Lower lobe of right lung (tissue), 2 donors: ENCODE data around the gene PLN. TPM values are rescaled to one million over a fixed set of nuclear protein-coding genes. Genes with fewer than 3 reads are reported as not detected.

ENCODE experiments used
- ATAC-seq, 2 donors: fragments of 200-7000 bp; cut with Tn5 transposase; one replicate each; pipeline ENCODE4 v1.9.1; 2020 to 2022; ENCODE audit warnings: mild to moderate bottlenecking in 2 of 2, moderate library complexity in 2 of 2
- DNase-seq: peaks from one replicate; pipeline ENCODE4 v3.0.0-alpha.2; 2020
- H3K27ac ChIP-seq: fragments of 200-600 bp; one replicate; pipeline ENCODE4 v1.8.0; 2022
- H3K27me3 ChIP-seq: fragments of 200-600 bp; one replicate; pipeline ENCODE4 v1.8.0; 2022; ENCODE audit warnings: low read depth
- H3K36me3 ChIP-seq: fragments of 200-600 bp; one replicate; pipeline ENCODE4 v1.8.0; 2022; ENCODE audit warnings: mild to moderate bottlenecking
- H3K4me1 ChIP-seq: fragments of 200-600 bp; one replicate; pipeline ENCODE4 v1.8.0; 2022
- H3K4me3 ChIP-seq: fragments of 200-600 bp; one replicate; pipeline ENCODE4 v1.8.0; 2022; ENCODE audit warnings: mild to moderate bottlenecking
- H3K9me3 ChIP-seq: fragments of 200-600 bp; one replicate; pipeline ENCODE4 v1.8.0; 2022
- intact Hi-C: fragments of 100-400 bp; cut with DNase I; formaldehyde crosslinking; loops from one replicate; pipeline ENCODE4 v1.11.0; 2022
- total RNA-seq: library from RNA; stranded (reverse); fragmentation: NEBNext Ultra II Directional; extraction: Animal tissue kit (Norgen Biotek cat#: 25700); gene quantifications from one replicate; pipeline ENCODE4 v1.2.1, GENCODE V29; 2021
- TF ChIP-seq, protein P1 (sequence below): fragments of 200-600 bp; IDR thresholded peaks from one replicate; pipeline ENCODE4 v1.8.0; 2022; ENCODE audit warnings: antibody characterized with exemption, mild to moderate bottlenecking
- donor health status: DM: no; HTN: yes; CAD: no; lungs with severe emphysema.

The PLN gene
- total RNA-seq, 1 donor from 2014 or later = 7.5 TPM

DNA sequence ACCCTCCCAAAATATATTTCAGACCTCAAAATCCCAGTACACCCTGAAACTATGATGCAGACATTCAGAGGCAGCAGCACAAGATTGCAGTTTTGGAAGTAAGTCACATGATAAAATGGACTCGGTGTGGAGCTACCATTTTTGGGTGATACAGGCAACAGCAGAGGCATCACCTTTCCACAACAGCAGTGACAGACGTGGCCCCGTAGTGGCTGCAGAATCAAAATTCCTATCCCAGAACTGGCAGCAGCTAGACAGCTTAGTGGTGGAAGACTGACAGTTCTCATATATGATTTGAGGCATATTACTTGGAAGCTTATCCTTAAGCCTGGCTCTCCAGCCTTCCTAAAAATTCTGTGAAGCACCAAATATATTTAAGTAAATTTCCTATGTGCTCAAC lies 19.9 kb downstream of the PLN start:
- Histone ChIP-seq H3K36me3 (no peaks in the 10 kb centered on the region), H3K9me3 (peaks cover 3% of the 10 kb centered on the region), H3K4me1 (peaks cover 6% of the 10 kb centered on the region), H3K4me3 (no peak overlapping the region), H3K27me3 (no peaks in the 10 kb centered on the region), H3K27ac (no peak overlapping the region)
- DNase-seq (no peak), ATAC-seq (no peak)
- intact Hi-C loops = no loop called here
- TF ChIP-seq, protein P1, sequence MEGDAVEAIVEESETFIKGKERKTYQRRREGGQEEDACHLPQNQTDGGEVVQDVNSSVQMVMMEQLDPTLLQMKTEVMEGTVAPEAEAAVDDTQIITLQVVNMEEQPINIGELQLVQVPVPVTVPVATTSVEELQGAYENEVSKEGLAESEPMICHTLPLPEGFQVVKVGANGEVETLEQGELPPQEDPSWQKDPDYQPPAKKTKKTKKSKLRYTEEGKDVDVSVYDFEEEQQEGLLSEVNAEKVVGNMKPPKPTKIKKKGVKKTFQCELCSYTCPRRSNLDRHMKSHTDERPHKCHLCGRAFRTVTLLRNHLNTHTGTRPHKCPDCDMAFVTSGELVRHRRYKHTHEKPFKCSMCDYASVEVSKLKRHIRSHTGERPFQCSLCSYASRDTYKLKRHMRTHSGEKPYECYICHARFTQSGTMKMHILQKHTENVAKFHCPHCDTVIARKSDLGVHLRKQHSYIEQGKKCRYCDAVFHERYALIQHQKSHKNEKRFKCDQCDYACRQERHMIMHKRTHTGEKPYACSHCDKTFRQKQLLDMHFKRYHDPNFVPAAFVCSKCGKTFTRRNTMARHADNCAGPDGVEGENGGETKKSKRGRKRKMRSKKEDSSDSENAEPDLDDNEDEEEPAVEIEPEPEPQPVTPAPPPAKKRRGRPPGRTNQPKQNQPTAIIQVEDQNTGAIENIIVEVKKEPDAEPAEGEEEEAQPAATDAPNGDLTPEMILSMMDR = no peak

DNA sequence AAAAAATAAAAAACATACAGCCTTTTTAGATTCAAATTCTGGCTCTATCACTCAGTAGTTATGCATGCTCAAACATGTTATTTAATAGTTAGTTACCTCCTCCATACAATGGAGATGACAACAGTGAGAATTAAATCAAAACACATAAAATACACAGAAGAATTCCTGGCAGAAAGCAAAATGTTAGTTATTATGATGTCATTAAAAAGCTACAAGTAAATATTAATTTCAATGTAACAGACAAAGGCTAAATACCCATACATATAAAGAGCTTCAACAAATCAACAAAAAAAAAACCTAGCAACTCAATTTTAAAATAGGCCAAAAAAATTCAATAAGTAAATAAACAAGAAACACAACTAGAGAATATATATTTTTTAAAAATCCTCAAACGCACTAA lies 21.4 kb downstream of the PLN start:
- ATAC-seq = no peak
- peaks cover 14% of the 10 kb centered on the region for H3K9me3 ChIP-seq

GRCh38 chr6:118571121-118571520 lies 23.0 kb downstream of the PLN start:
- Histone ChIP-seq H3K4me1 (peaks cover 6% of the 10 kb centered on the region), H3K9me3 (peaks cover 27% of the 10 kb centered on the region), H3K27me3 (no peaks in the 10 kb centered on the region), H3K27ac (no peak overlapping the region), H3K36me3 (no peaks in the 10 kb centered on the region), H3K4me3 (no peak overlapping the region)
- TF ChIP-seq, protein P1 = no peak
- ATAC-seq = no peak
- DNase-seq = no peak
- intact Hi-C loops = no loop called here

More for the DNA sequence above, 21.4 kb downstream of the PLN start:
- Histone ChIP-seq H3K4me1 (peaks cover 6% of the 10 kb centered on the region), H3K36me3 (no peaks in the 10 kb centered on the region), H3K27ac (no peak overlapping the region), H3K4me3 (no peak overlapping the region), H3K27me3 (no peaks in the 10 kb centered on the region)
- DNase-seq = no peak
- intact Hi-C loops = no loop called here
- TF ChIP-seq, protein P1 = no peak

DNA sequence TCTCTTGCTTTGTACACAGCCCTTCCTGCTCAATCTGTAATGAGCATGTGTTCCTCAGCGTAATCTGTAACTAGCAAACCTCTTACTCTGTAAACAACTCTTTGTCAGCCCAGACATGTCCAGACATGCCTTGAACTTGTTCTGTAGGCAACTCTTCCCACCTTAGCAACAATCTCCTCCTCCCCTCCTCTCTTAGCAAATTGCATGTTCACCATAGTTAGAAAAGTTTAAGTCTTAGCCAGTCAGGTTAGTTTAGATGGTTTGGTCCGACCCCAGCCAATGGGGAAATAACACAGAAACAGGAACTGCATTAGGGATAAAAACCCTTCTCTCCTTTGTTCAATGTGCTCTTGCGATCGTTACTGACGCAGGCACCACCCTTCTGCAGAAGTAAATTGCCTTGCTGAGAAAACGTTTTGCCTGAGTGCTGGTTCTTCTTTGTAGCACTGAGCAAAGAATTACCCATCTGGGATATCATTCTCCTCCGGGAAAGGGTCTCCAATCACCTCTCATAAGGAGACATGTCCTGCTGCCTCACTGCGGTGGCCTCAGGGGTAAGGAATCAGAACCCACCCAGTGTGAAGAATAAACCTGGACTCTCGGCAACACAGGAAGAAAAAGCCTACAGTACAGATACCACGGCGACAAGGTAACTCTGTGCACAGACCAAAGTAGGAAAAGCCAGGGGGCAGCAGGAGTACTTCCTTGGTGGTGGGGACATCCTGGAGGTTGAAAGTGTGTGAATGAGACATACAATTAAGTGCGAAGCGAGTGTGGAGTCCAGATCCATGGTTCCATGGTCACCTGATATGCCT lies 26.2 kb downstream of the PLN start:
- H3K27ac ChIP-seq = no peak overlapping the region
- no peaks in the 10 kb centered on the region for H3K27me3 ChIP-seq
- DNase-seq (no peak), ATAC-seq (no peak)
- intact Hi-C loops = no loop called here
- TF ChIP-seq, protein P1 = no peak
- no peaks in the 10 kb centered on the region for H3K36me3 ChIP-seq
- H3K4me1 ChIP-seq = no peaks in the 10 kb centered on the region
- H3K9me3 ChIP-seq = peaks cover 42% of the 10 kb centered on the region
- no peak overlapping the region for H3K4me3 ChIP-seq

GRCh38 chr6:118577972-118578371 lies 29.9 kb downstream of the PLN start:
- Histone ChIP-seq H3K4me1 (peaks cover 17% of the 10 kb centered on the region), H3K9me3 (peaks cover 40% of the 10 kb centered on the region)

More at GRCh38 chr6:118577972-118578371, 29.9 kb downstream of the PLN start:
- intact Hi-C loops = no loop called here
- Histone ChIP-seq H3K36me3 (no peaks in the 10 kb centered on the region), H3K27me3 (no peaks in the 10 kb centered on the region), H3K4me3 (no peak overlapping the region), H3K27ac (no peak overlapping the region)
- no peak for DNase-seq
- TF ChIP-seq, protein P1 = no peak
- no peak for ATAC-seq
